NCI-H2029 (cell line): Measurements from ENCODE around the gene CEND1.

Source experiments
- DNase-seq: peaks from one replicate; lab custom pipeline; 2025; lab: John Stamatoyannopoulos, UW

Gene CEND1

GRCh38 chr11:777288-778255 lies 12.3 kb downstream of the CEND1 start, which contains the start of gene GATD1:
Gene GATD1 (minus strand): TSS chr11:777487. CDS start chr11:777462, 25 bp downstream.
- peak; percentile 75 for DNase-seq

- DNase-seq = no peak
Measured at GRCh38 chr11:776561-777287, 13.2 kb downstream of the CEND1 start.

- no peak for DNase-seq
Measured at GRCh38 chr11:776263-776560, 13.7 kb downstream of the CEND1 start.

GRCh38 chr11:774873-775592 lies 14.9 kb downstream of the CEND1 start:
- DNase-seq = no peak

- no peak for DNase-seq
Measured at GRCh38 chr11:773830-774229, 16.1 kb downstream of the CEND1 start.

GRCh38 chr11:773425-773824 lies 16.5 kb downstream of the CEND1 start:
- DNase-seq = no peak

GRCh38 chr11:772429-773390 lies 17.2 kb downstream of the CEND1 start:
- DNase-seq = no peak

GRCh38 chr11:771617-772204 lies 18.2 kb downstream of the CEND1 start:
- DNase-seq = no peak

- DNase-seq = no peak
Measured at GRCh38 chr11:770642-771616, 19.0 kb downstream of the CEND1 start.

- no peak for DNase-seq
Measured at GRCh38 chr11:769887-770641, 19.8 kb downstream of the CEND1 start.

- no peak for DNase-seq
Measured at GRCh38 chr11:767238-767637, 22.7 kb downstream of the CEND1 start.

GRCh38 chr11:766936-767210 lies 23.0 kb downstream of the CEND1 start:
- no peak for DNase-seq

GRCh38 chr11:766106-766935 lies 23.6 kb downstream of the CEND1 start:
- no peak for DNase-seq

- no peak for DNase-seq
Measured at GRCh38 chr11:765802-766091, 24.1 kb downstream of the CEND1 start.

- DNase-seq = no peak
Measured at GRCh38 chr11:765025-765801, 24.7 kb downstream of the CEND1 start.

GRCh38 chr11:764322-765024 lies 25.4 kb downstream of the CEND1 start:
- DNase-seq = no peak
